HAP-1 (cell line): ENCODE measurements around the gene ARL13A.
"Not testable (repeated sequence)": the region's sequence is repeated elsewhere in the genome, so short reads cannot be mapped to it uniquely, and the experiment has no call there.

ENCODE experiments used
- DNase-seq, 2 experiments: peaks; one replicate each; pipeline ENCODE4 v3.0.0-alpha.2; 2016 to 2020; ENCODE audit warnings: low spot score in 2 of 2
- H3K27me3 ChIP-seq: fragments of 250-450 bp; sonication (Bioruptor Pico); 2 replicates; pipeline ENCODE4 v1.5.1; 2020; ENCODE audit warnings: low read depth, mild to moderate bottlenecking, moderate library complexity
- H3K36me3 ChIP-seq: fragments of 250-450 bp; sonication (Bioruptor Pico); replicated peaks from 2 replicates; pipeline ENCODE4 v1.5.1; 2020; ENCODE audit warnings: mild to moderate bottlenecking
- H3K4me1 ChIP-seq: fragments of 250-450 bp; sonication (Bioruptor Pico); 2 replicates; pipeline ENCODE4 v1.5.1; 2020; ENCODE audit warnings: mild to moderate bottlenecking
- H3K4me3 ChIP-seq: fragments of 250-450 bp; sonication (Bioruptor Pico); 2 replicates; pipeline ENCODE4 v1.5.1; 2020; ENCODE audit warnings: mild to moderate bottlenecking, moderate library complexity
- H3K9me3 ChIP-seq: fragments of 250-450 bp; sonication (Bioruptor Pico); 2 replicates; pipeline ENCODE4 v1.5.1; 2020; ENCODE audit warnings: mild to moderate bottlenecking, moderate library complexity
- in situ Hi-C: fragments of 300-500 bp; cut with MboI; formaldehyde crosslinking; loops from 3 replicates; pipeline ENCODE4 v1.14.3; 2020; ENCODE audit warnings: low sequenced_read_pairs, inconsistent platforms, mixed read lengths

Gene ARL13A

GRCh38 chrX:101012031-101012430 is 42.5 kb downstream of the ARL13A start:
- H3K27me3 ChIP-seq, DNase-seq, in situ Hi-C loops, H3K4me3 ChIP-seq, H3K9me3 ChIP-seq, H3K4me1 ChIP-seq: not testable (repeated sequence)
- peaks cover 74% of the 10 kb centered on the region for H3K36me3 ChIP-seq

DNA sequence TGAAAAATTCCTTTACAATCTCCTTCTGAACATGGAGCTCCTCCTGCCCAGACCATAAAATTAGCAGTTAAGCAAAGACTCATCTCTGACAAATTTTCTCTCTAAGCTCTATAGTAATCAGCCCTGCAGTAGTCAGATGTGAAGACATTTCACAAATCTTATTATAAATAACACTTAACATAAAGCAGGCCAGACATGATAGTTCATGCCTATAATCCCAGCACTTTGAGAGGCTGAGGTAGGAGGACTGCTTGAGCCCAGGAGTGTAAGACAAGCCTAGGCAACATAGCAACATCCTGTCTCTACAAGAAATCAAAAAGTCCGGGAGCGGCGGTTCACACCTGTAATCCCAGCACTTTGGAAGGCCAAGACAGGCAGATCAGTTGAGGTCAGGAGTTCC is 52.5 kb downstream of the ARL13A start:
- Histone ChIP-seq H3K4me3 (no peak overlapping the region), H3K9me3 (no peaks in the 10 kb centered on the region), H3K27me3 (no peaks in the 10 kb centered on the region), H3K4me1 (no peaks in the 10 kb centered on the region), H3K36me3 (peaks cover 64% of the 10 kb centered on the region)
- DNase-seq = no peak
- in situ Hi-C loops = no loop called here

- DNase-seq = no peak
- Histone ChIP-seq H3K27me3 (no peaks in the 10 kb centered on the region), H3K4me1 (no peaks in the 10 kb centered on the region), H3K4me3 (no peak overlapping the region), H3K9me3 (no peaks in the 10 kb centered on the region), H3K36me3 (peaks cover 54% of the 10 kb centered on the region)
- in situ Hi-C loops = no loop called here
Observed at GRCh38 chrX:101025126-101025525, 55.6 kb downstream of the ARL13A start.

- Histone ChIP-seq H3K9me3 (no peaks in the 10 kb centered on the region), H3K4me3 (no peak overlapping the region), H3K4me1 (no peaks in the 10 kb centered on the region), H3K27me3 (no peaks in the 10 kb centered on the region), H3K36me3 (peaks cover 41% of the 10 kb centered on the region)
- in situ Hi-C loops = no loop called here
- no peak for DNase-seq
Observed at GRCh38 chrX:101028562-101028961, 59.1 kb downstream of the ARL13A start.

GRCh38 chrX:101029665-101030064 is 60.2 kb downstream of the ARL13A start:
- Histone ChIP-seq H3K27me3 (no peaks in the 10 kb centered on the region), H3K4me1 (no peaks in the 10 kb centered on the region), H3K36me3 (peaks cover 45% of the 10 kb centered on the region), H3K4me3 (no peak overlapping the region), H3K9me3 (no peaks in the 10 kb centered on the region)
- in situ Hi-C loops = no loop called here
- no peak for DNase-seq

DNA sequence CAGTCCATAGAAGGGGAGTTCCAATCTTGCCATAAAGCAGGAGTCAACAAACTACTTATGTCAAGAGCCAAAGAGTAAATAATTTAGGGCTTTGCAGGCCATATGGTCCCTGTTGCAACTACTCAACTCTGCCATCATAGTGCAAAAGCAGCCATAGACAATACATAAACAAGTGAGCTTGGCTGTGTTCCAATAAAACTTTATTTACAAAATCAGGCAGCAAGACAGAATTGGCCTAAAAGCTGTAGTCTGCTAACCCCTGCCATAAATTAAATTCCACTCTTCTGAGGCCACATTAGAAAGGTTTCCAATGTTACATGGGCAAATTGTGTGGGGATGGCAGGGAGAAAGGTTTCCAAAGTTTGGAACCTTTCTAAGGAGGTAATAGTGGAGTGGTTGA is 67.7 kb downstream of the ARL13A start:
- no peaks in the 10 kb centered on the region for H3K27me3 ChIP-seq
- no peaks in the 10 kb centered on the region for H3K4me1 ChIP-seq
- H3K36me3 ChIP-seq = peaks cover 59% of the 10 kb centered on the region
- in situ Hi-C loops = no loop called here
- no peak overlapping the region for H3K4me3 ChIP-seq
- no peaks in the 10 kb centered on the region for H3K9me3 ChIP-seq
- DNase-seq = no peak

DNA sequence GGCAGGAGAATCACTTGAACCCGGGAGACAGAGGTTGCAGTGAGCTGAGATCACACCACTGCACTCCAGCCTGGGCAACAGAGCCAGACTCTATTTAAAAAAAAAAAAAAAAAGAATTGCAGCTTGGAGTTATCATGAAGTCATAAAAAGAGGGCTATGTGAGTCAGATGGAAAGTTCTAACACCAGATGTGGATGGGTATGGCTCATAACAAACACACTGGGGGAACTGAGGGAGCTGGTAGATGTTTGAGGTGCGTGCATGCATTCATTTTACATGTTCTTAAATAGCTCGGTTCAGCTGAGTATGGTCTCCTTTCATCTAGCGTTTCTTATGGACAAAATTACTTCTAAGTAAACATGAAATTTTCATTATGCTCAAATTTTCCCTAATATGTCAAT is 70.7 kb downstream of the ARL13A start:
- Histone ChIP-seq H3K36me3 (peaks cover 51% of the 10 kb centered on the region), H3K9me3 (no peaks in the 10 kb centered on the region), H3K27me3 (no peaks in the 10 kb centered on the region), H3K4me1 (no peaks in the 10 kb centered on the region), H3K4me3 (no peak overlapping the region)
- in situ Hi-C loops = no loop called here
- no peak for DNase-seq
